HG03439 (cell line): Measurements from ENCODE around the gene TESPA1.

ENCODE experiments used
- ATAC-seq: cut with Tn5 transposase; IDR thresholded peaks from one replicate; pipeline ENCODE4 v1.9.1; 2021; ENCODE audit warnings: mild to moderate bottlenecking, moderate library complexity; ENCODE audit not compliant: unreplicated experiment

Gene TESPA1

DNA sequence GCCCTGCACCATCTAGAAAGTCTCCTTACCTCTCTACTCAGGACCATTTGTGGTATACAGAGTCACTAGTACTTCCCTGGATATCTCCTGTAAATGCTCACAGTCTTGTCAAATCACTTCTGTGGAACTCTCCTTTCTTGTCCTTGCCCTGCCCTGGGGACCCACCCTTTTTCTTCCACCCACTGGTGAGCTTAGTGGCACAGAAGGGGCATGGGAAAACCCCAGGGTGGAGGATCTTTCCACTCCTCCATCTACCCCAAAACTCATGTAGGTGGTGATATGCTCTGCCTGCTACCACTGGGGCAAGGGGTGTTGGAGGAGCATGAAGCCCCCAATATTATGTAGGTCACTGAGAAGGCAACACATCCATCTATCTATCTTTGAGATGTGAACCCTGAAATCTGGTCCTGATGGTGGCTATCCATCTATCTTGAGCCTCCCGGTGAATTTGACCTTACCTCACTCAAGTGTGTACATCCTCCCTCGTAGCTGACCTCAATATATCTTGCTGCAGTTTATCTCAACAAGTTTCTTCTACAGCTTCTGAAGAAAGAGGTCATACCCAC, 943 bp downstream of the TESPA1 start:
- ATAC-seq: no peak

DNA sequence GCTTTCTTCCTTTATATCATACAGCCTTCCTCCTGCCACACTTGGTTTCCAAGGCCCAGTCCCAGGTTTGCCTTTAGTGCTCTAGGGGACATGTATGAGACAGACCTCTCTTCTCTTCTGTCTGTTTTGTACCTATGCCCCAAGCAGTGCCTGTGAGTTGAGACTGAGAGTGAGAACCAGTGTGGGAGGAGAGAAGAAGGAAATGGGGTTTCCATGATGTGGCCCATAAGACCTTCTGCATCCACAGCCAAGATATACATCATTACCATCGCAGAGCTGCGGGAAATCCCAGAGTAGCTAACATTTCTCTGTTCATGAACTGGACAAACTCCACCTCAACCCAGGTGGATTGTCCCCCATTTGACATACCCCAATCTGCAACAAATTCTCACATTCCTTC, 2.8 kb downstream of the TESPA1 start:
- ATAC-seq: no peak

DNA sequence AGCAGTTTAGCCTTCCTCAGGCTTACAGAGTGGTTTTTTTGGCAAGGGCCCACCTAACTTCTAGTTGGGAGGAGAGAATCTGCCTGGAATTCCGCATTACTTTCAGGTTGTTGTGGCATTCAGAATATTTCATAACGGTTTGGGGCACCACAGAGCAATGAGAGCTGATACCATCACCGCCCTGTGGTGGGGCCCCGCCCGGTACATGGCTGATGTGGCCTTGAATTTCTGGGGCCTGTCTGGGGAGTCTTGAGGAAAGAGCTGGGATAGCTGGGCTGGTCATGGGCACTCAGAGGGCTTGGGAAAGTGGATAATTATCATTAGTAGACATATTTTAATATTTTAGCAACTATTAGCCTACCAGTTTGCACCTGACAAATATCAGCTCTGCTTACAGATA, 4.2 kb downstream of the TESPA1 start:
- ATAC-seq: no peak

DNA sequence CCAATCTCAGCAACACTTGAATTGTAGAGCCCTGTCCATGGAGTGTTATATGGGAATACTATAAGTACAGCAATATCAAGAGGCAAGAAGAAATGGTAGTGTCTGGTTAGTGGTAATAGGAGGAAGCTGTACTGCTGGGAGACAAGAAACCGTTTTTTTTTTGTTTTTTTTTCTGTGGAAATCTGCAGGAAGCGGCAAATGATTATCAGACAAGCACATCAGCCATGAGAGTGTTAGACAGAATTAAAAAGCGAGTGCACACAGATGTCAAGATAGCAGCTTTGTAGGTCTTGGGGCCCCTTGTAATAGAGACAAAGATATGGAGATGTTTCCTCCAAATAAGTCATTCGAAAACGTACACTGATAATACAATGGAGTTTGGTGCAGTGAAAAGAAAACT, 6.7 kb downstream of the TESPA1 start:
- no peak for ATAC-seq

DNA sequence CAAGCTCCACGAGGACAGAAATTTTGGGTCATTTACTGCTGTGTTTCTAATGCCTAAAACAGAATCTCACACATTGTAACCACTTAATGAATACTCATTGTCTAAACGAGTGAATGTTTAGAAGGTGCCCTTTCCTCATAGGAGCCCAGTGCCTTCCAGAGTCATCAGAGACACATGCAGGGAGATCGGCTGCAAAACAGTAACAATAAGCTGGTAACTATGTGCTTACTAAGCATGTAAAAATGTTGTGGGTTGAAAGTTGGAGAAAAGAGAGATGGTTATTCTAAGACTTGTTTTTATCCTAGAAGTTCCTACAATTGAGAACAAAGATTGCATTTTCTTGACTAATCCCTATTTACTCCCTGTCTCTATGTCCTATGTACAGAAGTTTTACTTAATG, 7.4 kb downstream of the TESPA1 start:
- ATAC-seq: no peak

DNA sequence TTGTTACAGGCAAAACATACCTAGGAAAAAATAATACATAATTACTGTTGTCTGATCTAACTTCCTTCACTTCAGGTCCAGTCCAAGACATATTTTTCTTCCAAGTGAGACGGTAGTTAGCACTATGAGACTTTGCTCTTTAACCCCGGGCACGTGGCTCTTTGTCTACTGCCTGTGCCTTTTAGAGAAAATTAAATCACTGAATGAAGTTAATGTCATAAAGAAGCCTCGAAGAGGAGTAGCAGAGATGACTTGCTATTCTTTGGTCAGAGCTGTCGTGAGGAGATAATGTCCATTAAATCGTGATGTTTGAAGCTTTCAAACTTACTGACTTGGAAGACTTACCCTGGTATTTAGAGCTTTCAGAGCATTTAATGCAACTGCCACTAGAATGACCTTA, 8.7 kb downstream of the TESPA1 start:
- ATAC-seq: no peak

DNA sequence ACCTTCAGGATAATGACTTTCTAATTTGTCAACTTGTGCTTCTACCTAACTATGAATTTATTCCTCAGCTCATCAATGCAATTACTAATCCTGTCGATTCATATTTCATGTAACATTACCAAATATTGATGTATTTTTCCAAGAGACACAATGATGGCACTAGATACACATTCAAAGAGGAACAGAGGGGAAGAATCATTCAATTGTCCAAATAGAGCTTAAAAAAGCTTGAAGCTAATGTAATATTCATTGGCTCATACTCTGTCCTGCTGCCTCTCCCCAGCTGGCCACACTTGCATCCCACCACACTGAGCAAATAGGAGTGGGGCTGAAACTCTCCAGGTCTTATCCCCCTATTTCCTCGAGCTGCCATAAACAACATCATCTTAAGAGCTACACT, 9.3 kb downstream of the TESPA1 start:
- no peak for ATAC-seq

DNA sequence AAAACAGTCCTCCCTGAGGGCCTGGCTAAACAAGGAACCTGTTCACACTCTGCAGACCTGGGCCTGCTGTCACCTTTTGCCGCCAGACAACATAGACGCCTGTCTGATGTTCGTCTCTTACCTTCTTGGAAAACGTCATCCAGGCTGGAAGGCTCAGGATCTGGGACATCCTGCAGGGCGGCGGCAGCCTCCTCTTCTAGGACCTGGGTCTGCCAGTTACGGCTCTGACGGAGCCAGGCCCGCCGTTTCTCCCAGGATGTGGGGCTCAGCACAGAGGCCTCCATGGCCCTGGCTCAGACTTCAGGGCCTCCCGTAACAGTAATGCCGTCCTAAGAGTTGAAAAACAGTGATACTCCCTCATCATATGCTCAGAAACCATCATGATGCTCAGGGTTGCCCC, 10.3 kb downstream of the TESPA1 start:
- ATAC-seq: no peak

DNA sequence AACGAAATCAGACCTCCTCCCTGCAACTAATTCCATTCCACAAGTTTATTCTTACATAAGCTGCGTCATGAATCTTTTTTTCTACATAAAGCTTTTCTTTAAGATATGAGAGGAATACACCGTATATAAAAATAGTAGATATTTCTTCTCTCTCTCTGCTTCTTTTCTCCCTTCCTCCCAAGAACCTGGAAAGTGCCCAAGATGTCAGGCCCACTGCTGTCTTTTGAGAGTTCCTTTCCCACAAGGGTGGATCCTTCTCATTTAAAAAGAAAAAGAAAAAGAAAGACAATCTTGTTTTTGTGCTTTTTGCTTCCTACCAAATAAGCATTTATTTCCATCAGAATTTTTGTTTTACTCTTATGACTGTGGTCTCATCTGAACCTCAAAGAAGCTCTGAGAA, 11.0 kb downstream of the TESPA1 start:
- no peak for ATAC-seq

DNA sequence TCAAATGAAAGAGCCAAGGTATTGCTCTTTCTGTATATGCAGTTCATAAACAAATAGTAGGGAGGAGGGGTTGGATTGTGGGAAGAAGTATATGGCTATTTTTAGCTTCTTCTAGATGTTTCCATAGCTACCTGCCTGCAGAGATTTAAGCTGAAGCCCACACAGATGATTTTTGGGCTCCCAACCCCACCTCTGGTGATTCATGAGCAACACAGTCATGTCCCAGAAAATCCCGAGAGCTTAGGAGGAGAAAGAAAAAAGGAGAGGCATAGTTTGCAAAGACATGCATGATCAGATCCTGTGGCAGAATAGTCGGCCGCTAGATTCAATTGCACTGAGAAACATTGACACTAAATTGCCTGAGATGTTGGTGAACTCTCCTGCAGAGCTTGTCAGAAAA, 13.8 kb downstream of the TESPA1 start:
- ATAC-seq: no peak

DNA sequence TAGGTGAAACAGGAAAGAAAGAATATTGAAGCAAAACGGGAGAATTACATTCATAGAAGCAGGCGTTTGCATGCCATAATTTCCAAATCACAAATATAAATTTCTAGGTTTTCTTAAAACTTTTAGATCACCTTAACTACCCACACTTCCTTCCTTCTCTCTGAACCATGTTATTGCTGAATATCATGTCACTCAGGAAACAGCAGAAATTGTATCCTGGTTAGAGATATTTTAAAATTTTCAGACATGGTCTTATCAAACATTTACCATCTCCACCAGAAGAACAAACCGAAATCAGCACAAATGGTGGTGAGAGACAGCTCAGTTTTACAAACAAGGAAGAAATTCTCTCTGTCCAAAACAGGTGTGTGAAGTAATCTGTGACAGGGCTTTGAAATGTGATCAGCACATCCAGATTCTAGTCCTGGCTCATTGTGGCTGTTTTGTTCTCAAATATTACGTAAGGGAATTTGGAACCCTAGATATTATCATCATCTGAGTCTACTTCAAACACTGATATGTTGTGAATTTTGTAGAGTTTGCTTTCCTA, 16.3 kb downstream of the TESPA1 start:
- no peak for ATAC-seq

DNA sequence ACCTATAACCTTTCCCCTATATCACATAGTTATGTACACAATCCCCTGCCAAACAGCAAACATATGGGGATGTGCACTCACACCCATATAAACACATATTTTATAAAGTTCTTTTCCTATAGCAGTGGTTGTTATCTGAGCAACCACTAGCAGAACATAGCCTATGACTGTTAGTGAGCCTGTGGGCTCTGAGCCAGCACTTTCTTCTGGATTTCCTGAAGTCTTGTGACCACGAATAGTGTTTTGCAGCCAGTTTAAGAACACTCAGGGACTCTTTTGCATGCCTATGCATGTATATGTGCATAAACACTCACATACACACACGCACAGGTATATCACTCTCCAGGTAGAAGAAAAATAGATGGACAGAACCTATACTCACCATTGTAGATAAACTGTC, 17.1 kb downstream of the TESPA1 start:
- ATAC-seq: no peak

DNA sequence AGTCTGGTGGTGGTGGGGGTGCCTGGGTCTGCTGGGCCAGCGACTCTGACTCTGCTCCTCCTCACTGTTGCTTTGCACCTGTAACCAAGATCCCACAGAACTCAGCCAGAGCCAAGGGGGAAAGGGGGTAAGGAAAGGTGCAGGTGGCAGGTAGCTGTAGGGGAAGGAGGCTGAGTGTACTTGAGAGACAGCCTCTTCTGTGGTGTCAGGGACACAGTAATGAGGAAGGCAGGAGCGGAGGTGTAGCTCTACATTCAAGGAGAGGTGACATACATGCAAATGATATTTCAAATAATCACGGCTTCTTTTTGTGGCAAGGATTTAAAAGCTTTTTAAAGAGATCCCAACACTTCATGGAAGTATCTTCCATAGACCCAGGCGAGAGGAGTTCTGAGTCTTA, 23.4 kb downstream of the TESPA1 start:
- no peak for ATAC-seq

DNA sequence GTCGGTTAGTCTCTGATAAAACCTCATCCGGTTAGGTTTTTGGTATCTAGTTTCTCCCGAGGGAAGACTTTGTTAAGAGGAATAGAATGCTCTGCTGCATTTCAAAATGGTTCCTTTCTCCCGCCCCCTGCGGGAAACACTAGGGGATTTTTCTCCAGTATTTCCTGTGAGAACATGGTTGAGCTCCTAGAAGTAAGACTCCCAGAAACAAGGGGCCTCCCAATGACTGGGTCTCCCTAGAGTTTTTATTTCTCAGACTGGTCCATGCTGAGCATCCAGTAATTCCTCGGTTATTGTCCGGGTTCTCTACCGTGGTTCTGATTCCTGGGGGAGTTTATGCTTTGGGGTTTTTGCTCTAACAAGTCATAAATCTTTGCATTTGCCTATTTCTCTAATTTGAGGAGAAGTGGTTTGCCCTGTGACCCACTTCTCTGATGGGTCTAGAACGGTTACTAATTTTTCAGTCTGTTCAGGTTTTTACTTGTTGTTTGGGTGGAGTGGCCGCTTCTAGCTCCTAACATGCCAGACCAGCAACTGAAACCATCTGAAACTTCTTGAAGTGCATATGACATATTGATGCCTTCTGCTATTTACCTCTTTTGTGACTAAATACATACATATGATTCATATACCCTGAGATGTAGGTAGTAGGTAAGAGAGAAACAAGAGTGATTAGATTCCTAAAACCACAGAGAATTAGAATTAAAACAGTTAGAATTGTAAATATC, 25.1 kb downstream of the TESPA1 start:
- ATAC-seq: peak; percentile 67

DNA sequence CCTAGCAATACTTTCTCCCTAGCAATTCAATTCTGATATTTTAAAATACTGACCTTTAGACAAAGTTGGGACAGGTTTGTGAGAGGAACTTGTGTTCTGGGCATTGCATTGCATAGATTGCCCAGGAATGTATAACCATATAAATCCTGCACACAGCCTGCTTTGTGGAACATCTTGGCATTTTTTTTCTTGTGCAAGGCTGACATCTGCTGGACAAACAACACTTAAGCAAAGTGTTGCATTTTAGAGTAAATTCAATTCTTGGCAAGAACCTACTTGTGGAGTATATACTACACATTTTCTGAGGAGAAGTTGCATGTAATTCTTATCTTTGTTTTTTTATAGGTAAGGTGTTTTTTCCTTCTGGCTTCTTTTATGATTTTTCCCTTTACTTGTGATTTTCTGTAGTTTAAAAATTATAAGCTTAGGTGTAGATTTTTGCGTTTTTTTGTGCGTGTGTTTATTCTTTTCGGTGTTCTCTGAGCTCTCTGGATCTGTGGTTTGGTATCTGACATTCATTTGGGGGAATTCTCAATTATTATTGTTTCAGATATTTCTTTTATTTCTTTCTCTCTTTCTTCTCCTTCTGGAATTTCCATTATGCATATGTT, 26.4 kb downstream of the TESPA1 start:
- ATAC-seq: no peak

DNA sequence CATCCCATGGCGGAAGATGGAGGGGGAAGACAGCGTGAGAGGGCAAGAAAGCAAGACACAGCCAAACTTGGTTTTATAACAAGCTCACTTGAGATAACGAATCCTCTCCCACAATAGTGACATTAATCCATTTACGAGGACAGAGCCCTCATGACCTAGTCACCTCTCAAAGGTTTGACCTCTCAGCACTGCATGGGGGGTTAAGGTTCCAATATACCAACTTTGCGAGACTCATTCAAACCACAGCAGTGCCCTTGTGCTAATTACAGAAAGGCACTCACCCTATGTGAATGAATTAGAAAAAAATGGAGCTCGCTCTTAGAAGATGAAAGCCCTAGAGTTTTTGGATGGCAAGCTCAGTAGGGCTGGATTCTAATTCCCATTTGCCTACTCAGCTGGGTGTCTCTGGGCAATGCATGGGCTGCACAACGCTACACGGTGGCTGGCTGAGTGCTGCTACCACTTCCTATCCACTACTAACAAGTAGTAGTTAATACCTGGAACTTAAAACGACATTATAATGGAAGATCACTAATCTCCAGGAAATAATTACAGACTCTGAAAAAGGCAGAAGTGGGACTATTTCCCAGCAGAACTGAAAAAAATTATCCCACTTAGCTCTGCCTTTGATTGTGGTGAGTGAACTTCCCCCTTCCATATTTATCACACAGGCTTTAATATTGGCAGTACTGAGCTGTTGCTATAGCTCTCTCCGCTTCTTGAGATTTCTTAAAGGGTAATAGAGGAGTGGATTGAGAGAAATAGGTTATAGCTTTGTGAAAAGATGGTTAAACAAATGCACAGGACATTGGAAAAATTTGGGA, 27.5 kb downstream of the TESPA1 start:
- ATAC-seq: no peak

DNA sequence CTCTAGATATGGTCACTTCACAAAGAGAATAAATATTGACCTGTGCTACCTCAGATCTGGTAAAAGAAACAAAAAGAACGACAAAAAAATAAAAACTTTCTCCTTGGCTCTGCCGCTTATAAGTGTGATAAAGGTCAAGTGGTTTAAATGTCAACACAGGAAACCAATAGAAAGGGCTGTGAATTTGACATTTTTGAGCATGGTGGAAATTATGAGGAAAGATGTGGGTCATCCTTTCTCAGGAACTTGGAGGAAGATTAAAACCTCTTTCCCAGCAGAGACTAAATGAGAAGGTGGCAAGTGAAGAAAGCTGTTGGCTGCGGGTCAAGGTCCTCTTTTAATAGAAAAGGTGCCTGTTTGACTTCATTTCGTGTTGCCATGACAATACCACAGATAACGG, 28.2 kb downstream of the TESPA1 start:
- ATAC-seq: no peak

DNA sequence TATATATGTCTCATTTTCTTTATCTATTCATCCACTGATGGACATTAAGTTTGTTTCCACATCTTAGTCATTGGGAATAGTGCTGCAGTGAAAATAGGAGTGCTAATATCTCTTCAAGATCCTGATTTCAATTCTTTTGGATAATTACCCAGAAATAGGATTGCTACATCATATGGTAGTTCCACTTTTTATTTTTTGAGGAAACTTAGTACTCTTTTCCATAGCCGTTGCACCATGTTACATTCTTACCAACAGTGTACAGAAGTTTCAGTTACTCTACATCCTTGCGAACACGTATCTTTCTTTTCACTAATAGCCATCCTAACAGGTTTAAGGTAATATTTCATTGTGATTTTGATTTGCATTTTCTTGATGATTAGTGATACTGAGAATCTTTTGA, 29.8 kb downstream of the TESPA1 start:
- no peak for ATAC-seq

DNA sequence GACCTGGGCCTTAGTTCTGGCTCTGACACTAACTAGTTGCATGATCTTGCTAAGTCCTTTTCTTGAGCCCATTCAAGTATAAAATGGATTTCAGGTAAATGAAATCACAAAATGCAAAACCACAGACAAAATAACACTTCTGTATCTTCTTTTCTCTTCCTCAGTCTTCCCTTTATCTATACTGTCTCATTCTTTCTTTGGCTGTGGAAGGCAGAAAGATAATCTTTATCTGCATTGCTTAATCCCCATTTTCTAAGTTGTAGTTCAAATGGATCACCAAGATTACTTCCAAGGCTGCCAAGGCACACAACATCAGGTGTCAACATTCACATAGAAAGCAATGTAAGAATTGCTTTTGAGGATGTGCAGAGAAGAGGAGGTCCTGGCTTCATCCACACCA, 30.3 kb downstream of the TESPA1 start:
- ATAC-seq: no peak

DNA sequence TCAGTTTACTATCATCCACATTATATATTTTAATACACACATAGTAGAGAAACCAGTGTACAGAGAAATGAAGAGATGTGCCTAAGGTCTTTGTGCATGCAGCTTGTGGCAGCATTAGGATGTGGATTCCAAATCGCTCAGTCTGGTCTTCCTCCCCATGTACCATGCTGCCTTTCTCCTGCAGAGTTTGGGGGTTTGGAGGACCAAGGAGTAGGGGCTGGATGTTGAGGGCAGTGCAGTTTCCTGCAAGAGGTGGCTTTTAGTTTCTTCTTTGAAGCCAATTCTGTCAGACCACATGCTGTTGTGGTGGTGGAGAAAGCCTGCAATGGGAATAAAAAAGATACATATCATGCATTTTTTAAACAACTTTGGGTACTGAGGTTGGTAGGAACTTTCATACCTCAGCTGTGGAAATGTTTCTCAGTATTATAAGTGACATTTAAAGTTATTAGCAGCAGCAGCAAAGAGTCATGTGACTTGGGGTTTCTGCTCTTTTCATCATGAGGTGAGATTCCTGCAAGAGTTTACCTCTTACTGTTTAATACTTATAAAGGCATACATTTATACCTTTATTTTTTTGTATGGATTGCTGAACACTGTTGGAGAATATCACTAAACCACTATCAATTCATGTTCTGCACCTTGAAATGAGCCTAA, 34.4 kb downstream of the TESPA1 start:
- no peak for ATAC-seq
